ENCODE measurements around the gene RUNX2. TPM values are rescaled to one million over a fixed set of nuclear protein-coding genes. Genes with fewer than 3 reads are reported as not detected.

Gene RUNX2
- total RNA-seq, 1 donor from 2014 or later = 1.8 TPM

GRCh38 chr6:45637056-45637455 is 308.9 kb downstream of the RUNX2 start:
- intact Hi-C loops (cut with micrococcal nuclease) = no loop called here
- ATAC-seq (ENCODE audit: low read depth) (no peak), DNase-seq (no peak)
- CTCF ChIA-PET = no interaction called here
- no peaks in the 10 kb centered on the region for H3K9me3 Mint-ChIP-seq
- no peaks in the 10 kb centered on the region for H3K36me3 Mint-ChIP-seq (ENCODE audit: low read depth)
- H3K27me3 Mint-ChIP-seq = no peaks in the 10 kb centered on the region
- H3K27ac Mint-ChIP-seq = no peak overlapping the region
- TF ChIP-seq CTCF (IDR thresholded peaks at IDR 0.05) = no peak
- H3K4me1 Mint-ChIP-seq = no peaks in the 10 kb centered on the region
- no peak overlapping the region for H3K4me3 Mint-ChIP-seq
- POLR2A ChIA-PET = no interaction called here

GRCh38 chr6:45637611-45638257 is 309.6 kb downstream of the RUNX2 start:
- no peaks in the 10 kb centered on the region for H3K27me3 Mint-ChIP-seq
- no peaks in the 10 kb centered on the region for H3K9me3 Mint-ChIP-seq
- POLR2A ChIA-PET = no interaction called here
- no peak for DNase-seq
- H3K36me3 Mint-ChIP-seq (ENCODE audit: low read depth) = no peaks in the 10 kb centered on the region
- CTCF ChIA-PET = no interaction called here
- no peak for ATAC-seq (ENCODE audit: low read depth)
- TF ChIP-seq CTCF (IDR thresholded peaks at IDR 0.05) = no peak
- H3K4me3 Mint-ChIP-seq = no peak overlapping the region
- intact Hi-C loops (cut with micrococcal nuclease) = no loop called here
- H3K27ac Mint-ChIP-seq = no peak overlapping the region
- no peaks in the 10 kb centered on the region for H3K4me1 Mint-ChIP-seq

GRCh38 chr6:45640081-45640491 is 312.0 kb downstream of the RUNX2 start:
- H3K36me3 Mint-ChIP-seq (ENCODE audit: low read depth) = no peaks in the 10 kb centered on the region
- H3K4me3 Mint-ChIP-seq = no peak overlapping the region
- H3K4me1 Mint-ChIP-seq = peaks cover 4% of the 10 kb centered on the region
- no peak for DNase-seq
- H3K27ac Mint-ChIP-seq = no peak overlapping the region
- ChIA-PET POLR2A (interaction anchor here (0.6 kb wide), 1 partner anchor 624 kb away, joined by 3 read pairs; no protein-coding TSS in a partner anchor), CTCF (no interaction called here)
- H3K9me3 Mint-ChIP-seq = no peaks in the 10 kb centered on the region
- TF ChIP-seq CTCF (IDR thresholded peaks at IDR 0.05) = no peak
- H3K27me3 Mint-ChIP-seq = no peaks in the 10 kb centered on the region
- intact Hi-C loops (cut with micrococcal nuclease) = no loop called here
- no peak for ATAC-seq (ENCODE audit: low read depth)

- intact Hi-C loops (cut with micrococcal nuclease) = no loop called here
- ChIA-PET POLR2A (no interaction called here), CTCF (no interaction called here)
- Mint-ChIP-seq H3K27ac (no peak overlapping the region), H3K27me3 (no peaks in the 10 kb centered on the region), H3K36me3 (ENCODE audit: low read depth) (no peaks in the 10 kb centered on the region), H3K4me3 (no peak overlapping the region), H3K9me3 (no peaks in the 10 kb centered on the region), H3K4me1 (peaks cover 10% of the 10 kb centered on the region)
- TF ChIP-seq CTCF (IDR thresholded peaks at IDR 0.05) = no peak
- no peak for ATAC-seq (ENCODE audit: low read depth)
- no peak for DNase-seq
These were observed 312.7 kb downstream of the RUNX2 start for GRCh38 chr6:45640811-45641210.

GRCh38 chr6:45642331-45643125 is 314.4 kb downstream of the RUNX2 start:
- POLR2A ChIA-PET = interaction anchor here (0.7 kb wide), 1 partner anchor 135 kb away, joined by 3 read pairs; no protein-coding TSS in a partner anchor
- no peak overlapping the region for H3K4me3 Mint-ChIP-seq

More at GRCh38 chr6:45642331-45643125, 314.4 kb downstream of the RUNX2 start:
- H3K27me3 Mint-ChIP-seq = no peaks in the 10 kb centered on the region
- CTCF ChIA-PET = interaction anchor here (0.6 kb wide), 1 partner anchor 32 kb away, joined by 3 read pairs; no protein-coding TSS in a partner anchor
- H3K27ac Mint-ChIP-seq = no peak overlapping the region
- DNase-seq (no peak), ATAC-seq (ENCODE audit: low read depth) (no peak)
- intact Hi-C loops (cut with micrococcal nuclease) = no loop called here
- H3K36me3 Mint-ChIP-seq (ENCODE audit: low read depth) = no peaks in the 10 kb centered on the region
- H3K4me1 Mint-ChIP-seq = peaks cover 12% of the 10 kb centered on the region
- H3K9me3 Mint-ChIP-seq = no peaks in the 10 kb centered on the region
- TF ChIP-seq CTCF (IDR thresholded peaks at IDR 0.05) = no peak
